COLO668 (cell line): ENCODE measurements around the gene SUGCT.

Experiments used
- DNase-seq: peaks from one replicate; lab custom pipeline; 2025; ENCODE audit not compliant: unreplicated experiment; lab: John Stamatoyannopoulos, UW

SUGCT gene

DNA sequence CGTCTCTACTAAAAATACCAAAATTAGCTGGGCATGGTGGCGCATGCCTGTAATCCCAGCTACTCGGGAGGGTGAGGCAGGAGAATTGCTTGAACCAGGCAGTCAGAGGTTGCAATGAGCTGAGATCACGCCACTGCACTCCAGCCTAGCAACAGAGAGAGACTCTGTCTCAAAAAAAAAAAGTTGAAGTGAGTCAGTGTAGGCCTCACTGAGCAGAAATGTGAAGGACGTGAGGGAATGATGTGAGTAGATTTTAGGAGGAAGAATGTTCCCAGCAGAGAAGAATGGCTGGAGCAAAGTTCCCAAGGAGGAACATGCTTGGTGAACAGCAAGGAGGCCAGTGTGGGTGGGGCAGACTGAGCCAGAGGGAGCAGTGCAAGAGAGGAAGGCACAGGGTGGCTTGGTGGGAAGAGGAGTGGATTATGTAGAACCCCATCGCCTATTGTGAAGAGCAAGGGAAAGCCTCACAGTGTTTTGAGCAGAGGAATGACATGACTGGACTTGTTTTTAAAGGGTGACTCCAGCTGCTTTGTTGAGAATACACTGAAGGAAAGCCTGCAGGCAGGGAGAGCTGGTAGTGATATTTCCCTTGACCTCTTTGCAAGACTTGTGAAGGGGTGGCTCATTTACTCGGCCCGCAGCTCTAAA, 708.7 kb downstream of the SUGCT start:
- DNase-seq, result no peak

- no peak for DNase-seq
Measured at GRCh38 chr7:40845943-40846342, 711.1 kb downstream of the SUGCT start.

- no peak for DNase-seq
Measured at GRCh38 chr7:40847921-40848320, 713.1 kb downstream of the SUGCT start.

DNA sequence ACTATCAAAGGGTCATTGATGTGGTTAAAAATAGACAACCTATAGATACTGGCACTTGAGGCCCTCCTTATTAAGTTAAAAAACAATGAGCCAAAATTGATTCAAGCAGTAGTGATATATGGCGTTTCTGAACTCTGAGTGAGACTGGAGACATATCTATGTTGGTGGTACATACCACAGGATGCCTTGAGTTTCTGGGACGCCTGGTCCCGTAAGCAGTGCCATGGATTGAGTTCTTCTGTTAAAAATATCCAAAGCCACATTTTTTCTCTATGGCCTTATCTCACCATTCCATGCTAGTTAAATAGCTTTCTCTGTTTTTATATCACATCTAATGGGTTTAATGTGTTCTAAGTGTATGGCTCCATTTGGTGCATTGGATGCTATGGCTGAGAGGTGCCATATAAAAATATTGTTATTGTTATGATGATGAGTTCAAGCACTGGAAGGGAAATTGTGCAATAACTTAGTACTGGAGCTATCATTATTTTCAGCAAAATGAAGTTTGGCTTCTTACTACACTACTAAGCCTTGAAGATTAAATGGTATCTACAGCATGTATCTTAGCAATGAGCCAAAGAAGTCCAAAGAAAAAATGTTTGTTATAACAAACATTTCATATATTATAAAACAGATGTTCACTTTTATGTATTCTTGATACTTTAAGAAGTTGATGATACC, 713.9 kb downstream of the SUGCT start:
- DNase-seq, result no peak

DNA sequence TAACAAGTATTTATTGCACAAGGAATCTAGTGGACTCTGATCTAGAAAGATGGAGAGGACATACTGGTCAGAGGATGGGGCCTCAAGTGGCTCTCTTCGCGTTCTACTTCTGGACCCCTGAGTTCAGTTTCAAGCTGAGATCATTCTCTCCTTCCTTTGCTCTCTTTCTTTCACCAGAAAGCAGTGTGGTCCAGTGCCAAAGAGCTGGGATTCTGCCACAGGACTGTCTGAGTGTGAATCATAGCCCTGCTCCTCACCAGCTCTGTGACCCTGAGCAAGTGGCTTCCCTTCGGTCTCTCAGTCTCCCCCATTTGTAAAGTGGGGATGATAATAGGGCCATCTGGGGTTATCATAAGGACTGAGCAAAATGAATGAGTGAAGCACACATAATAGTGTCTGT, 715.2 kb downstream of the SUGCT start:
- no peak for DNase-seq

DNA sequence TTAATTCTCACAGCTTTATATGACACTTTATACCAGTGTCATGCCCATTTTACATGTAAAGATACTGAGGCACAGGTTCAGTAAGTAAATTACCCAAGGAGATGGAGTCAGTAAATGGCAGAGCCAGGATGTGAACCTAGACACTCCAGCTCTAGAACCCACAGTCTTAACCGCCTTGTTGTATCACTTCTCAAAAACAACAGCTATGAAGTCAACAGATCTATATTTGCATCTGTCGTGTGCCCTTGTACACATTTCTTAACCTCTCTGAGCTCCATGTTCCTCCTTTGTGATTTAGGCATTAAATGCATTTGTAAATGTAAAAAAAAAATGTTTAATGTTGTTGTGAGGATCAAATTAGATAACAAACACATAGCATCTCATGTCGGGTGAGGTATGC, 716.2 kb downstream of the SUGCT start:
- DNase-seq, result no peak

- no peak for DNase-seq
Measured at GRCh38 chr7:40859076-40859475, 724.3 kb downstream of the SUGCT start.

- DNase-seq, result no peak
Measured at GRCh38 chr7:40859965-40860543, 725.2 kb downstream of the SUGCT start.

DNA sequence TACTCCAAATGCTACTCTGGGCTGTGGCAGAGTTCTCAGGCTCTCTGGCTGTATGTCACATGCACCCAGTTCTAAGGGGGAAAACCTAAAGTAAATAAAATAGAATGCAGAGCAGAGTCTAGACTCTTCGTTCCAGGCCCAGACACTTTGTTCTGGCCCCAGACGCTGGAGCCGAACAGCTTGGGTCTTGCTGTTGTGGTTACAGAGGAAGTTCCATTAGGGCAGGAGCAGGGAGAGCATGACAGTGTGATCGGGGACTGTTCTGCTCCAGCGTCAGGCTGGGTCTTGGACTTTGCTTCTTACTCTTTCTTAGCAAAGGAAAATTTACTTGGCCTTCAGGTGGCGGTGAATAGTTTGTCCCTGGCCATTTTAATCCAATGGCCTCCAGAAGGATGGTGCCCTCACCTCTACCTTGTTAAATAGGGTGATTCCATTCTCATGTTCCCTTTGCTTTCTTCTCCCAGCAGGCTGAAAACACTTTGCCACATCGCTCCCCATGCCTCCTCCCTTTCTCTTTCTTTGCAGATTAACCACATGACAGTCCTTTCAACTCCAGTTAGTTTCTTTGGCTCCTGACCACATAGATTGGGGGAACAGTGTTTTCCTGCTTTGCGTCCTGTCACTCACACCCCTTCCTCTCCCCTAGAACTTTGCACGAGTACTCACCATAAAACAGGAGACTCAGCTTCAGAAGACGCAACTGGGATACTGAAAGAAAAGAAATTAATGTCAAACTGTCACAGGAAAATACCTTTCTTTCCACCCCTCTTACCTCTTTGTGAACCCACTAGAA, 730.8 kb downstream of the SUGCT start:
- no peak for DNase-seq

GRCh38 chr7:40866601-40867000, 731.8 kb downstream of the SUGCT start:
- DNase-seq, result no peak

- DNase-seq, result no peak
Measured at GRCh38 chr7:40870108-40870507, 735.3 kb downstream of the SUGCT start.

DNA sequence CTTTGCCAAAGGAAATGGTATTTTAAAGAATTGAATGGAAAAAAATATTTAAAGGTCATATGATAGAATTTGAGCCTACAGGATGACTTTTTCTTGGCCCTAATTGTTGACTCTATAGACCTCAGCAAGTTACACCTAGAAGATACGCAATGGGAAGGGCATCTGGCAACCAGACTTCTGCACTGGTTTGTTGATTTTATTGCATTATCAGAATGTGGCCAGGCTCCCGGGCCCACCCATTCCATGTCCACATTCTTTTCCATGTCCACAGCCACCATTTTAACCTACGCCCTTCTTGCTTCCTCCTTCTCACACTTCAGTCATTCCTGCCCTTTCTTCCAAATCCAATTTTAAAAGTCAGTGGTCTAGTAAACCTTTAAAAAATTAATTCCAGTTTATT, 738.4 kb downstream of the SUGCT start:
- DNase-seq, result no peak

DNA sequence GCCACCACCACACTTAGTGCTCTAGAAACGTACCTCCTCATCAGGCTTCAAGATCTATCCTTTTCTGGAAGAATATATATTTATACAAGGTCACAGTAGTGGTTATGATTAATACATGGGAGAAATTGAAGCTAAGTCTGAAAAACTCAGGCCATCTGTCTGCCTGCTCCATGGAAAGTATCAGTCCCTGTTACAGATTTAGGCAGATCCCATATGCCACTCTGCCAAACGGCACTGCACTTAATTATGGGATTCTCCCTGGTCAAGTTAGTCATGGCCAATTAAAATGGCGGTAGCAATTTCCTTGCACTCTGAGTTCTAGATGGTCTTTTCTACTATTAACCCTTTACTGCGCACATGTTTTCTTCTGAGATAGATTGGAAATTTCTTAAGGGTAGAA, 740.0 kb downstream of the SUGCT start:
- DNase-seq, result no peak

GRCh38 chr7:40876601-40877000, 741.8 kb downstream of the SUGCT start:
- no peak for DNase-seq

GRCh38 chr7:40879941-40880543, 745.2 kb downstream of the SUGCT start:
- DNase-seq, result no peak

- no peak for DNase-seq
Measured at GRCh38 chr7:40880581-40880980, 745.8 kb downstream of the SUGCT start.

DNA sequence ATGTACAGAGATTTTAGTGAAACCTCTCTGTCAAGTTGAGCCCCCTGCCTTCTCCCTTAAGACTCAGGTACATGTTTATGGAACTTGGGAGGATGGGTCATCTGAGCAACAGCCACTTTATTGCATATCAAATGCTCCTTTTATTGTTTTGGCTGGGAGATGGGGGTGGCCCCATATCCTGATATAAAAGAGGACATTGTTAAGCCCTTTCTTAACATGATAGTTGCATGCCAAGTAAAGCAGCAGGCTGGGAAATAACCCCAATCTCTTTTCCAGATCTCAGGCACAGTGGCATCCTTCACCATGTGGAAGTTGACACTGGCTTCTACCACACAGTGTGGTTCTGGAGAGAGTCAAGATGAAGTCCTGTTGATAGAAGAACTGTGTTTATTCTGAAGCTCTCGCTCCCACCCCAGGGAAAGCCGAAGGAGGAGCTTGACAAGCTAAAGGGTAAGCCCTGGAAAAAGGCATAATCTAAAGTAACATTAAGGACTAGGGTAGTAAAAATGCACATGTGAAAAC, 746.7 kb downstream of the SUGCT start:
- no peak for DNase-seq

- DNase-seq, result no peak
Measured at GRCh38 chr7:40882071-40882658, 747.4 kb downstream of the SUGCT start.

- no peak for DNase-seq
Measured at GRCh38 chr7:40883826-40884225, 749.0 kb downstream of the SUGCT start.

GRCh38 chr7:40884241-40884640, 749.4 kb downstream of the SUGCT start:
- DNase-seq, result no peak

DNA sequence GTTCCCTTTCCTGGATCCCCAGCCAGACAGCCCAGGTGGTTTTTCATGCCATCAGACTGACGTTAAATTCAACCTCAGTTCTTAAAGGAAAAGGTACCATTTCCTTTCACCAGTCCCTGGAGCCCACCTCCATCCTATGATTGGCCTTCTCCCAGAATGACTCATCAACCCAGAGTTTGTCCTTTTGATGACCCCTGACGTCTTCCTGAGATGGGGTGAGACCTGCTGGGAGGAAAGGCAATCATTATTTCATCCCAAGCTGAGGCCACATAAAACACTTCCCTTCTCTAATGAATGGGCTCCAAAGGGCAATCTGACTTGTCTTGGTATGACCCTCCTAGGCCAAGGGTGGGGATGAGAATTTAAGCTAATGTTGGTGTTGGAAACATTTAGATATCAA, 750.7 kb downstream of the SUGCT start:
- no peak for DNase-seq
